ENCODE results near the gene CDON. TPM values are rescaled to one million over a fixed set of nuclear protein-coding genes. Genes with fewer than 3 reads are reported as not detected.

CDON gene
- total and polyA plus RNA-seq, 4 experiments from 2014 or later: 0.03 to 3.1 (median 1.6) TPM

- no peak for DNase-seq
- Mint-ChIP-seq H3K27ac (no peak overlapping the region), H3K36me3 (no peaks in the 10 kb centered on the region), H3K9me3 (no peaks in the 10 kb centered on the region), H3K27me3 (peaks cover 5 to 24% of the 10 kb centered on the region in 2 donors), H3K4me1 (no peaks in the 10 kb centered on the region), H3K4me3 (no peak overlapping the region)
- no peaks in the 10 kb centered on the region for H3K27me3 ChIP-seq (ENCODE audit: insufficient read depth, low read length)
- POLR2A ChIA-PET (ENCODE audit: partially characterized antibody): no interaction called here
- no peak overlapping the region for H3K27ac ChIP-seq (ENCODE audit: low read depth, low read length)
- intact Hi-C loops (cut with micrococcal nuclease): no loop called here
- CTCF ChIA-PET (ENCODE audit: partially characterized antibody): interaction anchor here (1.1 to 1.2 kb wide), 2 partner anchors 8 to 130 kb away, joined by 3 to 4 read pairs; no protein-coding TSS in a partner anchor
- no peaks in the 10 kb centered on the region for H3K9me3 ChIP-seq (ENCODE audit: control insufficient read depth in 1 of 2, low read length in 2 of 2)
- no peak overlapping the region for H3K4me3 ChIP-seq (ENCODE audit: low read length in 2 of 2)
- no peaks in the 10 kb centered on the region for H3K4me1 ChIP-seq (ENCODE audit: insufficient read depth, low read length)
- no peaks in the 10 kb centered on the region for H3K36me3 ChIP-seq (ENCODE audit: insufficient read depth, low read length)
These were observed 132.6 kb downstream of the CDON start for GRCh38 chr11:125930076-125930450.

- no peaks in the 10 kb centered on the region for H3K27me3 ChIP-seq (ENCODE audit: insufficient read depth, low read length)
- POLR2A ChIA-PET (ENCODE audit: partially characterized antibody): no interaction called here
- H3K9me3 ChIP-seq (ENCODE audit: control insufficient read depth in 1 of 2, low read length in 2 of 2): no peaks in the 10 kb centered on the region
- H3K4me3 ChIP-seq (ENCODE audit: low read length in 2 of 2): no peak overlapping the region
- Mint-ChIP-seq H3K9me3 (no peaks in the 10 kb centered on the region), H3K27ac (no peak overlapping the region), H3K36me3 (no peaks in the 10 kb centered on the region), H3K4me1 (no peaks in the 10 kb centered on the region), H3K4me3 (no peak overlapping the region), H3K27me3 (peaks cover 5 to 24% of the 10 kb centered on the region in 2 donors)
- CTCF ChIA-PET (ENCODE audit: partially characterized antibody): interaction anchor here (1.1 to 1.2 kb wide), 2 partner anchors 9 to 131 kb away, joined by 3 to 4 read pairs; no protein-coding TSS in a partner anchor
- no peaks in the 10 kb centered on the region for H3K36me3 ChIP-seq (ENCODE audit: insufficient read depth, low read length)
- no peak overlapping the region for H3K27ac ChIP-seq (ENCODE audit: low read depth, low read length)
- DNase-seq: no peak
- H3K4me1 ChIP-seq (ENCODE audit: insufficient read depth, low read length): no peaks in the 10 kb centered on the region
- intact Hi-C loops (cut with micrococcal nuclease): no loop called here
These were observed 133.1 kb downstream of the CDON start for GRCh38 chr11:125929445-125930075.

GRCh38 chr11:125926682-125927081 is 136.0 kb downstream of the CDON start:
- no peak overlapping the region for H3K27ac ChIP-seq (ENCODE audit: low read depth, low read length)
- no peaks in the 10 kb centered on the region for H3K4me1 ChIP-seq (ENCODE audit: insufficient read depth, low read length)
- POLR2A ChIA-PET (ENCODE audit: partially characterized antibody): no interaction called here
- CTCF ChIA-PET (ENCODE audit: partially characterized antibody): interaction anchor here (0.6 to 0.7 kb wide), 2 partner anchors 197 to 384 kb away, joined by 3 read pairs; no protein-coding TSS in a partner anchor
- Mint-ChIP-seq H3K9me3 (no peaks in the 10 kb centered on the region), H3K36me3 (no peaks in the 10 kb centered on the region), H3K4me3 (no peak overlapping the region), H3K27me3 (peaks cover 7 to 16% of the 10 kb centered on the region in 2 donors), H3K27ac (peak overlapping the region in 1 of 7 donors; percentile 88), H3K4me1 (peaks cover 0 to 3% (median 1%) of the 10 kb centered on the region in 4 donors)
- intact Hi-C loops (cut with micrococcal nuclease): no loop called here
- DNase-seq: no peak
- H3K36me3 ChIP-seq (ENCODE audit: insufficient read depth, low read length): no peaks in the 10 kb centered on the region
- H3K27me3 ChIP-seq (ENCODE audit: insufficient read depth, low read length): no peaks in the 10 kb centered on the region
- H3K9me3 ChIP-seq (ENCODE audit: control insufficient read depth in 1 of 2, low read length in 2 of 2): no peaks in the 10 kb centered on the region
- H3K4me3 ChIP-seq (ENCODE audit: low read length in 2 of 2): no peak overlapping the region

GRCh38 chr11:125925804-125926203 is 136.9 kb downstream of the CDON start:
- Mint-ChIP-seq H3K27me3 (peaks cover 6 to 19% of the 10 kb centered on the region in 2 donors), H3K36me3 (no peaks in the 10 kb centered on the region)

GRCh38 chr11:125925247-125925740 is 137.4 kb downstream of the CDON start:
- DNase-seq: no peak
- POLR2A ChIA-PET (ENCODE audit: partially characterized antibody): no interaction called here
- CTCF ChIA-PET (ENCODE audit: partially characterized antibody): interaction anchor here (1.0 to 5.6 kb wide), 4 partner anchors 17 to 555 kb away, joined by 4 to 81 read pairs (median 5); partner anchors contain the start of gene PUS3
- Mint-ChIP-seq H3K27ac (no peak overlapping the region), H3K4me3 (no peak overlapping the region), H3K9me3 (no peaks in the 10 kb centered on the region), H3K4me1 (peaks cover 0 to 3% (median 1%) of the 10 kb centered on the region in 4 donors), H3K36me3 (no peaks in the 10 kb centered on the region), H3K27me3 (peaks cover 9 to 22% of the 10 kb centered on the region in 2 donors)
- Histone ChIP-seq H3K9me3 (ENCODE audit: control insufficient read depth in 1 of 2, low read length in 2 of 2) (no peaks in the 10 kb centered on the region), H3K4me1 (ENCODE audit: insufficient read depth, low read length) (no peaks in the 10 kb centered on the region), H3K36me3 (ENCODE audit: insufficient read depth, low read length) (no peaks in the 10 kb centered on the region), H3K27ac (ENCODE audit: low read depth, low read length) (no peak overlapping the region), H3K4me3 (ENCODE audit: low read length in 2 of 2) (no peak overlapping the region), H3K27me3 (ENCODE audit: insufficient read depth, low read length) (no peaks in the 10 kb centered on the region)
- intact Hi-C loops (cut with micrococcal nuclease): no loop called here

More at GRCh38 chr11:125925804-125926203, 136.9 kb downstream of the CDON start:
- Mint-ChIP-seq H3K4me1 (peaks cover 0 to 3% (median 1%) of the 10 kb centered on the region in 4 donors), H3K4me3 (no peak overlapping the region), H3K9me3 (no peaks in the 10 kb centered on the region), H3K27ac (no peak overlapping the region)
- Histone ChIP-seq H3K27ac (ENCODE audit: low read depth, low read length) (no peak overlapping the region), H3K9me3 (ENCODE audit: control insufficient read depth in 1 of 2, low read length in 2 of 2) (no peaks in the 10 kb centered on the region), H3K4me1 (ENCODE audit: insufficient read depth, low read length) (no peaks in the 10 kb centered on the region), H3K27me3 (ENCODE audit: insufficient read depth, low read length) (no peaks in the 10 kb centered on the region), H3K36me3 (ENCODE audit: insufficient read depth, low read length) (no peaks in the 10 kb centered on the region), H3K4me3 (ENCODE audit: low read length in 2 of 2) (no peak overlapping the region)
- CTCF ChIA-PET (ENCODE audit: partially characterized antibody): interaction anchor here (1.0 to 5.6 kb wide), 4 partner anchors 17 to 555 kb away, joined by 4 to 81 read pairs (median 5); partner anchors contain the start of gene PUS3
- no peak for DNase-seq
- POLR2A ChIA-PET (ENCODE audit: partially characterized antibody): no interaction called here
- intact Hi-C loops (cut with micrococcal nuclease): no loop called here

GRCh38 chr11:125924384-125925007 is 138.2 kb downstream of the CDON start:
- intact Hi-C loops (cut with micrococcal nuclease): no loop called here
- H3K27ac ChIP-seq (ENCODE audit: low read depth, low read length): no peak overlapping the region
- no peaks in the 10 kb centered on the region for H3K36me3 ChIP-seq (ENCODE audit: insufficient read depth, low read length)
- H3K9me3 Mint-ChIP-seq: no peaks in the 10 kb centered on the region
- H3K9me3 ChIP-seq (ENCODE audit: control insufficient read depth in 1 of 2, low read length in 2 of 2): no peaks in the 10 kb centered on the region
- H3K27me3 Mint-ChIP-seq: peaks cover 10 to 17% of the 10 kb centered on the region in 2 donors
- ChIA-PET POLR2A (ENCODE audit: partially characterized antibody) (no interaction called here), CTCF (ENCODE audit: partially characterized antibody) (interaction anchor here (1.0 to 5.6 kb wide), 5 partner anchors 12 to 556 kb away, joined by 3 to 81 read pairs (median 6); no protein-coding TSS in a partner anchor)
- no peak overlapping the region for H3K27ac Mint-ChIP-seq
- no peak overlapping the region for H3K4me3 Mint-ChIP-seq
- no peaks in the 10 kb centered on the region for H3K36me3 Mint-ChIP-seq
- H3K4me1 Mint-ChIP-seq: peaks cover 0 to 3% (median 1%) of the 10 kb centered on the region in 4 donors
- H3K4me3 ChIP-seq (ENCODE audit: low read length in 2 of 2): no peak overlapping the region
- H3K27me3 ChIP-seq (ENCODE audit: insufficient read depth, low read length): no peaks in the 10 kb centered on the region
- no peak for DNase-seq
- no peaks in the 10 kb centered on the region for H3K4me1 ChIP-seq (ENCODE audit: insufficient read depth, low read length)

- intact Hi-C loops (cut with micrococcal nuclease): no loop called here
- Histone ChIP-seq H3K27me3 (ENCODE audit: insufficient read depth, low read length) (no peaks in the 10 kb centered on the region), H3K4me1 (ENCODE audit: insufficient read depth, low read length) (no peaks in the 10 kb centered on the region), H3K4me3 (ENCODE audit: low read length in 2 of 2) (no peak overlapping the region), H3K9me3 (ENCODE audit: control insufficient read depth in 1 of 2, low read length in 2 of 2) (no peaks in the 10 kb centered on the region), H3K36me3 (ENCODE audit: insufficient read depth, low read length) (no peaks in the 10 kb centered on the region), H3K27ac (ENCODE audit: low read depth, low read length) (no peak overlapping the region)
- Mint-ChIP-seq H3K27ac (no peak overlapping the region), H3K4me1 (peaks cover 0 to 3% (median 1%) of the 10 kb centered on the region in 4 donors), H3K36me3 (no peaks in the 10 kb centered on the region), H3K9me3 (no peaks in the 10 kb centered on the region), H3K27me3 (peaks cover 13 to 17% of the 10 kb centered on the region in 2 donors), H3K4me3 (no peak overlapping the region)
- ChIA-PET POLR2A (ENCODE audit: partially characterized antibody) (interaction anchor here (1.1 kb wide), 1 partner anchor 36 kb away, joined by 3 read pairs; the partner anchor contains the start of gene HYLS1), CTCF (ENCODE audit: partially characterized antibody) (interaction anchor here (0.9 to 5.6 kb wide), 12 partner anchors 8 to 557 kb away, joined by 3 to 81 read pairs (median 4); no protein-coding TSS in a partner anchor)
- DNase-seq: no peak
These were observed 139.0 kb downstream of the CDON start for GRCh38 chr11:125923633-125924032.
